Measurements from ENCODE around the gene TMEM182.

- TF ChIP-seq CTCF (conservative IDR thresholded peaks at IDR 0.05; ENCODE audit: low read depth, low read length) (no peak), EZH2 (IDR thresholded peaks at IDR 0.05; ENCODE audit: borderline replicate concordance, low read depth, low read length, poor library complexity, severe bottlenecking) (no peak)
Measured at GRCh38 chr2:102764083-102764482, 2.3 kb downstream of the TMEM182 start.

Data from A673 (cell line).